Neural cell (in vitro differentiated cells): ENCODE data around the gene SNRNP40.

ENCODE experiments used
- CTCF ChIP-seq: fragments of 450-650 bp; IDR thresholded peaks from 2 replicates; pipeline ENCODE4 v1.5.1; 2014; ENCODE audit warnings: antibody characterized with exemption, mild to moderate bottlenecking, moderate library complexity; ENCODE audit not compliant: poor library complexity, severe bottlenecking
- EZH2 ChIP-seq: fragments of 200-600, 300-800 bp; shearing (Covaris generic), sonication (generic); IDR thresholded peaks from 2 replicates; pipeline ENCODE4 v1.6.1; 2014; ENCODE audit warnings: antibody characterized with exemption, low read length, borderline replicate concordance, mild to moderate bottlenecking; ENCODE audit not compliant: insufficient read depth, poor library complexity, severe bottlenecking

DNA sequence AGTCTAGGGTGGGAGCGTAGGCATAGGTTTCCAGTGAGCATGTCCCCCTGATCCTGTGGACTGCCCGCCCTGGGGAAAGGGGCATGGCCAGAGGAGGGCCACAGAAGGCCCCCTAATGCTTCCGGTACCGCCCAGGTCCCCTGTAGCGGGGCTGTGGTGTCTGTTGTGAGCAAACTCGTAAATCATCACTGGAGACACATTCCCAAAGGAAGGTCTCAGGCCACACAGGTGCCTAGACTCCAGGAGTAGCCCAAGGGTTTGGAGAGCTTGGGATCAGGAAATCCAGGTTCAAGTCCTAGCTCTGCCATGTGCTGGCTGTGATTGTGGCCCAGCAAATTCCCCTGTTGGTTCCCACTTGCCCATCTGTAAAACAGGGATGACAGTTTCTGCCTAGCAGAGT lies 77.1 kb downstream of the SNRNP40 start:
- no peak for TF ChIP-seq CTCF
- TF ChIP-seq EZH2, result no peak
